ENCODE data around the gene IGFBP7. TPM values are rescaled to one million over a fixed set of nuclear protein-coding genes. Genes with fewer than 3 reads are reported as not detected.

The IGFBP7 gene
- total and polyA plus RNA-seq, 10 of the 15 experiments (the other 5 are each of a cell fraction or from before 2014, with no cell fraction given): 0.69 to 1.9 (median 1.4) TPM; not detected in 5

DNA sequence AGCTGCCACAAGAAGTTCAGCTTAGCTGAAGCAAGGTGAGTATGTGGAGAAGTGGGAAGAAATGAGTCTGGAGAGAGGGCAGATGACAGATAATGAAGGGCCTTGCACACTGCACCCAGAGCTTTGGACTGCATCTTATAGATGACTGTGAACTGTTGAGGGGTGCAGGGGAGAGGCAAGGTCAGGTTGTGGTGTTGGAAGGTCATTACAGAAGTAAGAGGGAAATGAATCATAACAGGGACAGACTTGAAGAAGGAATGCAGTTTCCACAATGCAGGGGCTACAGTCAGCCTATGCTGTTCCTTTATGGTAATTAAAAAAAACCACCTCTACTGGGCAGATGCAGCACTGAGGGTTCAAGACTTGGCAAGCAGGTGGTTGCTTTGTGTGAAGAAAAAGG lies 4.8 kb upstream of the IGFBP7 start:
- Histone ChIP-seq H3K79me2 (ENCODE audit: control insufficient read depth, insufficient read depth, low read length) (no peaks in the 10 kb centered on the region), H3K4me3 (no peak overlapping the region), H3K4me2 (ENCODE audit: control insufficient read depth, insufficient read depth) (no peak overlapping the region), H2AFZ (ENCODE audit: control insufficient read depth, low read depth, low read length) (no peak overlapping the region), H4K20me1 (ENCODE audit: control insufficient read depth, insufficient read depth) (no peaks in the 10 kb centered on the region), H3K9ac (ENCODE audit: control insufficient read depth, insufficient read depth, low read length) (no peak overlapping the region), H3K9me3 (replicated peaks; ENCODE audit: control insufficient read depth, insufficient read depth, low read length) (no peaks in the 10 kb centered on the region), H3K4me1 (ENCODE audit: control insufficient read depth, insufficient read depth, low read length) (no peaks in the 10 kb centered on the region), H3K36me3 (ENCODE audit: control insufficient read depth in 2 of 2, insufficient read depth in 2 of 2, low read length in 1 of 2) (no peaks in the 10 kb centered on the region), H3K27ac (ENCODE audit: control insufficient read depth, insufficient read depth) (no peak overlapping the region), H3K27me3 (replicated peaks in 1 of 2; ENCODE audit: control insufficient read depth in 2 of 2, insufficient read depth in 2 of 2, low read length in 1 of 2) (peaks cover 5 to 9% of the 10 kb centered on the region in 2 experiments)
- FAIRE-seq: no peak
- BruUV-seq (replicated peaks): no TSS peak
- ChIA-PET RAD21 (ENCODE audit: unreplicated experiment) (no interaction called here), POLR2A (no interaction called here), CTCF (interaction anchor here (1.1 kb wide), 1 partner anchor 49 kb away, joined by 4 read pairs; no protein-coding TSS in a partner anchor), SMC1A (ENCODE audit: uncharacterized antibody, unreplicated experiment) (no interaction called here)
- ATAC-seq: no peak
- in situ Hi-C loops (cut with MboI) (no loop called here), intact Hi-C loops (cut with micrococcal nuclease; ENCODE audit: unreplicated experiment) (no loop called here)
- TF ChIP-seq CREM (IDR thresholded peaks at IDR 0.05; ENCODE audit: low read depth) (no peak), FOXM1 (IDR thresholded peaks at IDR 0.05; ENCODE audit: low read depth, low read length) (no peak), POU2F2 (IDR thresholded peaks at IDR 0.05; ENCODE audit: borderline replicate concordance, low read depth, low read length) (no peak), RBBP5 (conservative IDR thresholded peaks at IDR 0.05) (no peak), RUNX3 (IDR thresholded peaks at IDR 0.05; ENCODE audit: low read length) (no peak), SMC3 (IDR thresholded peaks at IDR 0.05; ENCODE audit: borderline replicate concordance, low read length) (no peak), MEF2B (IDR thresholded peaks at IDR 0.05; ENCODE audit: partially characterized antibody, poor library complexity, severe bottlenecking) (no peak), HDAC6 (IDR thresholded peaks at IDR 0.05; ENCODE audit: unreplicated experiment) (no peak), SMAD1 (IDR thresholded peaks at IDR 0.05; ENCODE audit: low read depth, partially characterized antibody) (no peak), HDAC2 (IDR thresholded peaks at IDR 0.05) (no peak)
- TF ChIP-seq, protein P1, sequence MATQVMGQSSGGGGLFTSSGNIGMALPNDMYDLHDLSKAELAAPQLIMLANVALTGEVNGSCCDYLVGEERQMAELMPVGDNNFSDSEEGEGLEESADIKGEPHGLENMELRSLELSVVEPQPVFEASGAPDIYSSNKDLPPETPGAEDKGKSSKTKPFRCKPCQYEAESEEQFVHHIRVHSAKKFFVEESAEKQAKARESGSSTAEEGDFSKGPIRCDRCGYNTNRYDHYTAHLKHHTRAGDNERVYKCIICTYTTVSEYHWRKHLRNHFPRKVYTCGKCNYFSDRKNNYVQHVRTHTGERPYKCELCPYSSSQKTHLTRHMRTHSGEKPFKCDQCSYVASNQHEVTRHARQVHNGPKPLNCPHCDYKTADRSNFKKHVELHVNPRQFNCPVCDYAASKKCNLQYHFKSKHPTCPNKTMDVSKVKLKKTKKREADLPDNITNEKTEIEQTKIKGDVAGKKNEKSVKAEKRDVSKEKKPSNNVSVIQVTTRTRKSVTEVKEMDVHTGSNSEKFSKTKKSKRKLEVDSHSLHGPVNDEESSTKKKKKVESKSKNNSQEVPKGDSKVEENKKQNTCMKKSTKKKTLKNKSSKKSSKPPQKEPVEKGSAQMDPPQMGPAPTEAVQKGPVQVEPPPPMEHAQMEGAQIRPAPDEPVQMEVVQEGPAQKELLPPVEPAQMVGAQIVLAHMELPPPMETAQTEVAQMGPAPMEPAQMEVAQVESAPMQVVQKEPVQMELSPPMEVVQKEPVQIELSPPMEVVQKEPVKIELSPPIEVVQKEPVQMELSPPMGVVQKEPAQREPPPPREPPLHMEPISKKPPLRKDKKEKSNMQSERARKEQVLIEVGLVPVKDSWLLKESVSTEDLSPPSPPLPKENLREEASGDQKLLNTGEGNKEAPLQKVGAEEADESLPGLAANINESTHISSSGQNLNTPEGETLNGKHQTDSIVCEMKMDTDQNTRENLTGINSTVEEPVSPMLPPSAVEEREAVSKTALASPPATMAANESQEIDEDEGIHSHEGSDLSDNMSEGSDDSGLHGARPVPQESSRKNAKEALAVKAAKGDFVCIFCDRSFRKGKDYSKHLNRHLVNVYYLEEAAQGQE (IDR thresholded peaks at IDR 0.05; ENCODE audit: low read depth, low read length): no peak
- DNase-seq (ENCODE audit: low read depth, low spot score): no peak

Data from GM12878 (cell line).